H9 (cell line): ENCODE measurements around the gene SLC1A7. TPM values are rescaled to one million over a fixed set of nuclear protein-coding genes. Genes with fewer than 3 reads are reported as not detected.

ENCODE experiments used
- DNase-seq: peaks from one replicate; pipeline ENCODE4 v3.0.0-alpha.2; 2017
- H2AFZ ChIP-seq: one replicate; pipeline ENCODE4 v1.6.1; 2013; ENCODE audit warnings: mild to moderate bottlenecking, low read length, control low read depth, moderate library complexity
- H2AK5ac ChIP-seq: 2 replicates; pipeline ENCODE4 v1.6.1; 2013; ENCODE audit warnings: low read length, control low read depth, mixed read lengths; ENCODE audit not compliant: insufficient read length
- H2BK120ac ChIP-seq: one replicate; pipeline ENCODE4 v1.6.1; 2013; ENCODE audit warnings: low read depth, mild to moderate bottlenecking, low read length, control low read depth, inconsistent platforms; ENCODE audit not compliant: poor library complexity, severe bottlenecking
- H2BK12ac ChIP-seq: 2 replicates; pipeline ENCODE4 v1.6.1; 2013; ENCODE audit warnings: low read length, control low read depth, mixed read lengths, low read depth; ENCODE audit not compliant: insufficient read length
- H2BK15ac ChIP-seq: 2 replicates; pipeline ENCODE4 v1.6.1; 2013; ENCODE audit warnings: low read depth, low read length, control low read depth
- H2BK20ac ChIP-seq: one replicate; pipeline ENCODE4 v1.6.1; 2013; ENCODE audit warnings: low read depth, mild to moderate bottlenecking, low read length, control low read depth, inconsistent platforms; ENCODE audit not compliant: poor library complexity, severe bottlenecking
- H2BK5ac ChIP-seq: 2 replicates; pipeline ENCODE4 v1.6.1; 2013; ENCODE audit warnings: low read length, control low read depth, mixed read lengths; ENCODE audit not compliant: insufficient read length
- H3K14ac ChIP-seq: 2 replicates; pipeline ENCODE4 v1.6.1; 2013; ENCODE audit warnings: low read length, control low read depth; ENCODE audit not compliant: insufficient read depth
- H3K18ac ChIP-seq: 2 replicates; pipeline ENCODE4 v1.6.1; 2013; ENCODE audit warnings: low read depth, mild to moderate bottlenecking, mixed read lengths, low read length, control low read depth; ENCODE audit not compliant: insufficient read length
- H3K23ac ChIP-seq: 2 replicates; pipeline ENCODE4 v1.6.1; 2013; ENCODE audit warnings: low read length, control low read depth, mixed read lengths, low read depth; ENCODE audit not compliant: insufficient read length
- H3K23me2 ChIP-seq: 2 replicates; pipeline ENCODE4 v1.6.1; 2013; ENCODE audit warnings: low read depth, mild to moderate bottlenecking, mixed read lengths, low read length, control low read depth; ENCODE audit not compliant: insufficient read length, poor library complexity, severe bottlenecking
- H3K27ac ChIP-seq: 2 replicates; pipeline ENCODE4 v1.5.1; 2013; ENCODE audit warnings: low read length, control low read depth, mixed read lengths, low read depth; ENCODE audit not compliant: insufficient read length
- H3K27me3 ChIP-seq: 2 replicates; pipeline ENCODE4 v1.6.1; 2013; ENCODE audit warnings: low read length, control low read depth, inconsistent platforms; ENCODE audit not compliant: insufficient read depth
- H3K4ac ChIP-seq: 2 replicates; pipeline ENCODE4 v1.6.1; 2013; ENCODE audit warnings: low read depth, mild to moderate bottlenecking, control low read depth, inconsistent platforms, low read length, moderate library complexity
- H3K4me1 ChIP-seq: 2 replicates; pipeline ENCODE4 v1.6.1; 2013; ENCODE audit warnings: low read length, control low read depth, inconsistent platforms; ENCODE audit not compliant: insufficient read depth
- H3K4me2 ChIP-seq: 2 replicates; pipeline ENCODE4 v1.6.1; 2013; ENCODE audit warnings: low read length, control low read depth, mixed read lengths; ENCODE audit not compliant: insufficient read length, insufficient read depth
- H3K56ac ChIP-seq: 2 replicates; pipeline ENCODE4 v1.6.1; 2013; ENCODE audit warnings: low read depth, mild to moderate bottlenecking, mixed read lengths, low read length, control low read depth; ENCODE audit not compliant: insufficient read length
- H3K79me1 ChIP-seq: 2 replicates; pipeline ENCODE4 v1.6.1; 2013; ENCODE audit warnings: low read depth, mild to moderate bottlenecking, moderate library complexity, low read length, control low read depth, inconsistent platforms; ENCODE audit not compliant: insufficient read depth, poor library complexity, severe bottlenecking
- H3K79me2 ChIP-seq: 2 replicates; pipeline ENCODE4 v1.6.1; 2013; ENCODE audit warnings: low read length, control low read depth, inconsistent platforms; ENCODE audit not compliant: insufficient read depth
- H3K9ac ChIP-seq: 2 replicates; pipeline ENCODE4 v1.6.1; 2013; ENCODE audit warnings: low read length, control low read depth, mixed read lengths; ENCODE audit not compliant: insufficient read length; ENCODE audit errors: extremely low read depth
- H3K9me3 ChIP-seq: one replicate; pipeline ENCODE4 v1.6.1; 2013; ENCODE audit warnings: low read depth, low read length, inconsistent platforms; ENCODE audit not compliant: control insufficient read depth
- H3T11ph ChIP-seq: one replicate; pipeline ENCODE4 v1.6.1; 2013; ENCODE audit warnings: mild to moderate bottlenecking, low read length, control low read depth, inconsistent platforms
- H4K20me1 ChIP-seq: one replicate; pipeline ENCODE4 v1.6.1; 2013; ENCODE audit not compliant: control insufficient read depth, insufficient read length, insufficient read depth
- H4K5ac ChIP-seq: 2 replicates; pipeline ENCODE4 v1.6.1; 2013; ENCODE audit warnings: low read depth, mild to moderate bottlenecking, mixed read lengths, low read length, control low read depth; ENCODE audit not compliant: insufficient read length
- H4K8ac ChIP-seq: replicated peaks from 2 replicates; pipeline ENCODE4 v1.6.1; 2013; ENCODE audit warnings: low read length, control low read depth, mixed read lengths, low read depth; ENCODE audit not compliant: insufficient read length
- H4K91ac ChIP-seq: 2 replicates; pipeline ENCODE4 v1.6.1; 2013; ENCODE audit warnings: low read depth, mild to moderate bottlenecking, moderate library complexity, mixed read lengths, low read length, control low read depth; ENCODE audit not compliant: insufficient read length
- H3K27ac Mint-ChIP-seq, 3 experiments: 2 replicates in 2 of 3; 3 replicates in 1 of 3; pipeline ENCODE4 v1.8.0; 2020 to 2021; ENCODE audit warnings: mixed read lengths in 3 of 3, mild to moderate bottlenecking in 1 of 3, moderate library complexity in 1 of 3
- H3K27me3 Mint-ChIP-seq: 2 replicates; pipeline ENCODE4 v1.8.0; 2021; ENCODE audit warnings: low read depth, mild to moderate bottlenecking, moderate library complexity, mixed read lengths
- H3K36me3 Mint-ChIP-seq, 3 experiments: 2 replicates in 2 of 3; 3 replicates in 1 of 3; pipeline ENCODE4 v1.8.0; 2020 to 2021; ENCODE audit warnings: low read depth in 3 of 3, mixed read lengths in 3 of 3; ENCODE audit not compliant: insufficient read depth in 1 of 3
- H3K4me1 Mint-ChIP-seq, 2 experiments: 2 replicates each; pipeline ENCODE4 v1.8.0; 2020; ENCODE audit warnings: mixed read lengths in 2 of 2
- H3K4me3 Mint-ChIP-seq, 2 experiments: 2 replicates in 1 of 2; 3 replicates in 1 of 2; pipeline ENCODE4 v1.8.0; 2020 to 2021; ENCODE audit warnings: mild to moderate bottlenecking in 2 of 2, mixed read lengths in 2 of 2, moderate library complexity in 1 of 2
- H3K9me3 Mint-ChIP-seq, 2 experiments: 2 replicates in 1 of 2; 3 replicates in 1 of 2; pipeline ENCODE4 v1.8.0; 2020; ENCODE audit warnings: mild to moderate bottlenecking in 2 of 2, mixed read lengths in 2 of 2, moderate library complexity in 1 of 2
- whole genome bisulfite sequencing: extraction: QIAGEN DNeasy Blood & Tissue Kit; methylation state at CpG from one replicate; pipeline ENCODE4 v1.1.7; 2013; ENCODE audit warnings: missing lambda C conversion rate, low lambda C conversion rate, mixed read lengths; ENCODE audit not compliant: insufficient read length; ENCODE audit errors: extremely low coverage; 5-methylcytosine and 5-hydroxymethylcytosine counted together
- total RNA-seq: library from RNA; stranded (reverse); gene quantifications from 2 replicates; pipeline ENCODE4 v1.2.1, GENCODE V29; 2021
- TF ChIP-seq, protein P1 (sequence below): fragments of 200-600 bp; sonication (generic); conservative IDR thresholded peaks from 3 replicates; pipeline ENCODE4 v1.8.0; 2021; ENCODE audit warnings: antibody characterized with exemption, mild to moderate bottlenecking

The SLC1A7 gene
- total RNA-seq, 1 experiment from 2014 or later, result not detected

DNA sequence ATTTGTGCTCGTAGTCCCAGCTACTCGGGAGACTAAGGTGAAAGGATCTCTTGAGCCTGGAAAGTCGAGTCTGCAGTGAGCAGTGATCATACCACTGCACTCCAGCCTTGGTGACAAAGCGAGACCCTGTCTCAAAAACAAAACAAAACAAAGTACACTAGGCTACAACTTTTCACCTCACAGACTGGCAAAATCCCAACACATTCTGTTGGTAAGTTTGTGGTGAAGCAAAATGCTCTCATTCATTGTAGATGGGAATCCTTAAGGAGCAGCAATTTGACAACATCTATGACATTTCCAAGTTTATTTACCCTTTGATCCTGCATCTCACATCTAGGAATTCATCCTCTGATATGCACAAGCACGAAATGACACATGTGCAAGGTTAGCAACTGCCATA is 20.2 kb upstream of the SLC1A7 start:
- no peak overlapping the region for H3K4ac ChIP-seq
- H3T11ph ChIP-seq, result no peak overlapping the region
- no peak overlapping the region for H2BK20ac ChIP-seq
- no peak overlapping the region for H3K18ac ChIP-seq
- H3K27ac ChIP-seq, result no peak overlapping the region
- no peak overlapping the region for H4K91ac ChIP-seq
- Mint-ChIP-seq H3K27me3 (peaks cover 2% of the 10 kb centered on the region), H3K27ac (peak overlapping the region in 2 of 3 experiments; percentile 6 to 54; a peak in 2 of 7 replicates), H3K4me1 (peaks cover 32 to 40% of the 10 kb centered on the region in 2 experiments), H3K36me3 (no peaks in the 10 kb centered on the region), H3K4me3 (no peak overlapping the region), H3K9me3 (no peaks in the 10 kb centered on the region)
- no peaks in the 10 kb centered on the region for H4K20me1 ChIP-seq
- H2AK5ac ChIP-seq, result no peak overlapping the region
- H4K8ac ChIP-seq, result no peak overlapping the region
- no peaks in the 10 kb centered on the region for H3K27me3 ChIP-seq
- no peak overlapping the region for H3K4me2 ChIP-seq
- no peaks in the 10 kb centered on the region for H3K79me2 ChIP-seq
- DNase-seq, result no peak
- no CpG with 5 or more reads among the region's 5 CpGs for WGBS
- no peaks in the 10 kb centered on the region for H3K9me3 ChIP-seq
- no peaks in the 10 kb centered on the region for H3K23me2 ChIP-seq
- TF ChIP-seq, protein P1, sequence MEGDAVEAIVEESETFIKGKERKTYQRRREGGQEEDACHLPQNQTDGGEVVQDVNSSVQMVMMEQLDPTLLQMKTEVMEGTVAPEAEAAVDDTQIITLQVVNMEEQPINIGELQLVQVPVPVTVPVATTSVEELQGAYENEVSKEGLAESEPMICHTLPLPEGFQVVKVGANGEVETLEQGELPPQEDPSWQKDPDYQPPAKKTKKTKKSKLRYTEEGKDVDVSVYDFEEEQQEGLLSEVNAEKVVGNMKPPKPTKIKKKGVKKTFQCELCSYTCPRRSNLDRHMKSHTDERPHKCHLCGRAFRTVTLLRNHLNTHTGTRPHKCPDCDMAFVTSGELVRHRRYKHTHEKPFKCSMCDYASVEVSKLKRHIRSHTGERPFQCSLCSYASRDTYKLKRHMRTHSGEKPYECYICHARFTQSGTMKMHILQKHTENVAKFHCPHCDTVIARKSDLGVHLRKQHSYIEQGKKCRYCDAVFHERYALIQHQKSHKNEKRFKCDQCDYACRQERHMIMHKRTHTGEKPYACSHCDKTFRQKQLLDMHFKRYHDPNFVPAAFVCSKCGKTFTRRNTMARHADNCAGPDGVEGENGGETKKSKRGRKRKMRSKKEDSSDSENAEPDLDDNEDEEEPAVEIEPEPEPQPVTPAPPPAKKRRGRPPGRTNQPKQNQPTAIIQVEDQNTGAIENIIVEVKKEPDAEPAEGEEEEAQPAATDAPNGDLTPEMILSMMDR, result no peak
- no peak overlapping the region for H2BK120ac ChIP-seq
- no peak overlapping the region for H2AFZ ChIP-seq
- H2BK15ac ChIP-seq, result no peak overlapping the region
- H3K4me1 ChIP-seq, result peaks cover 3% of the 10 kb centered on the region; the same call in 1 of the 2 replicates
- no peak overlapping the region for H3K9ac ChIP-seq
- H2BK12ac ChIP-seq, result no peak overlapping the region
- no peaks in the 10 kb centered on the region for H3K79me1 ChIP-seq
- no peak overlapping the region for H2BK5ac ChIP-seq
- H3K56ac ChIP-seq, result no peak overlapping the region
- no peak overlapping the region for H3K14ac ChIP-seq
- H4K5ac ChIP-seq, result no peak overlapping the region
- no peak overlapping the region for H3K23ac ChIP-seq
